Chondrocyte (in vitro differentiated cells): ENCODE measurements around the gene KIFC3. TPM values are rescaled to one million over a fixed set of nuclear protein-coding genes. Genes with fewer than 3 reads are reported as not detected.
A peak's percentile ranks its signal among the peaks of the same experiment; 100 is the strongest.

Experiments used
- DNase-seq: peaks from one replicate; pipeline ENCODE4 v3.0.0; 2021; ENCODE audit warnings: mixed read lengths, low spot score
- H3K27ac Mint-ChIP-seq: one replicate; pipeline ENCODE4 v1.8.0; 2021; ENCODE audit warnings: mild to moderate bottlenecking, moderate library complexity, mixed read lengths; ENCODE audit not compliant: unreplicated experiment
- H3K27me3 Mint-ChIP-seq: 2 replicates; pipeline ENCODE4 v1.8.0; 2021; ENCODE audit warnings: low read depth, mixed read lengths
- H3K36me3 Mint-ChIP-seq: 2 replicates; pipeline ENCODE4 v1.8.0; 2021; ENCODE audit warnings: low read depth, mixed read lengths
- H3K4me1 Mint-ChIP-seq: 2 replicates; pipeline ENCODE4 v1.8.0; 2021; ENCODE audit warnings: low read depth, mild to moderate bottlenecking, mixed read lengths
- H3K4me3 Mint-ChIP-seq: one replicate; pipeline ENCODE4 v1.8.0; 2021; ENCODE audit warnings: mild to moderate bottlenecking, moderate library complexity, mixed read lengths; ENCODE audit not compliant: unreplicated experiment
- H3K9me3 Mint-ChIP-seq: 2 replicates; pipeline ENCODE4 v1.8.0; 2021; ENCODE audit warnings: low read depth, mixed read lengths
- CTCF ChIP-seq: fragments of 200-600 bp; sonication (generic); IDR thresholded peaks from 2 replicates; pipeline ENCODE4 v1.5.0; 2021; ENCODE audit warnings: antibody characterized with exemption, mild to moderate bottlenecking, moderate library complexity
- total RNA-seq: library from RNA; stranded (reverse); gene quantifications from 3 replicates; pipeline ENCODE4 v1.2.1, GENCODE V29; 2021

The KIFC3 gene
- total RNA-seq, 1 donor from 2014 or later = 75.6 TPM

DNA sequence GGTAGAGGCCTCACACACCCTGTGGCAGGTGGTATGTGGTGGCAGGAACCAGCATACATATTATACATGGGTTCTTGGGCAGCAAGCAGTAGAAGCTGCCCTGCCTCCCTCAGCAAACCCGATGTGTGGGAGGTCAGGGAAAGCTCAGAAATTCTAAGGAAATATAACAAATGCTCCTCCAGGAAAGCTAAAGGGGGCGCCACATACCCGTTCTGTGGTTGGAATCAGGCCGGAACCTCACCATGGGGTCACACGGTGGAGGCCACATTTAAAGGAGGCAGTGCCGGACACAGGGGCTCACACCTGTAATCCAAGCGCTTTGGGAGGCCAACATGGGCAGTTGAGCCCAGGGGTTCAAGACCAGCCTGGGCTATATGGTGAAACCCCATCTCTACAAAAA lies 79.1 kb downstream of the KIFC3 start:
- no peak overlapping the region for H3K4me3 Mint-ChIP-seq
- H3K27me3 Mint-ChIP-seq = no peaks in the 10 kb centered on the region
- no peaks in the 10 kb centered on the region for H3K4me1 Mint-ChIP-seq
- TF ChIP-seq CTCF = peak; percentile 65
- H3K9me3 Mint-ChIP-seq = no peaks in the 10 kb centered on the region
- peak; percentile 59 for DNase-seq
- H3K36me3 Mint-ChIP-seq = no peaks in the 10 kb centered on the region
- H3K27ac Mint-ChIP-seq = no peak overlapping the region

GRCh38 chr16:57722651-57723050 lies 79.6 kb downstream of the KIFC3 start:
- no peak overlapping the region for H3K27ac Mint-ChIP-seq
- H3K4me1 Mint-ChIP-seq = no peaks in the 10 kb centered on the region
- no peaks in the 10 kb centered on the region for H3K27me3 Mint-ChIP-seq
- TF ChIP-seq CTCF = no peak
- no peaks in the 10 kb centered on the region for H3K9me3 Mint-ChIP-seq
- DNase-seq = peak; percentile 67
- no peak overlapping the region for H3K4me3 Mint-ChIP-seq
- H3K36me3 Mint-ChIP-seq = no peaks in the 10 kb centered on the region

- Mint-ChIP-seq H3K36me3 (no peaks in the 10 kb centered on the region), H3K9me3 (no peaks in the 10 kb centered on the region), H3K27ac (no peak overlapping the region), H3K4me1 (no peaks in the 10 kb centered on the region), H3K27me3 (no peaks in the 10 kb centered on the region), H3K4me3 (no peak overlapping the region)
- TF ChIP-seq CTCF = no peak
- DNase-seq = no peak
These were observed 80.1 kb downstream of the KIFC3 start for GRCh38 chr16:57722210-57722499.

GRCh38 chr16:57721356-57722209 lies 80.7 kb downstream of the KIFC3 start:
- H3K4me3 Mint-ChIP-seq = no peak overlapping the region
- no peaks in the 10 kb centered on the region for H3K36me3 Mint-ChIP-seq
- peak; percentile 75 for DNase-seq
- H3K27me3 Mint-ChIP-seq = peaks cover 2% of the 10 kb centered on the region
- no peak overlapping the region for H3K27ac Mint-ChIP-seq
- no peaks in the 10 kb centered on the region for H3K4me1 Mint-ChIP-seq
- no peaks in the 10 kb centered on the region for H3K9me3 Mint-ChIP-seq
- TF ChIP-seq CTCF = no peak

DNA sequence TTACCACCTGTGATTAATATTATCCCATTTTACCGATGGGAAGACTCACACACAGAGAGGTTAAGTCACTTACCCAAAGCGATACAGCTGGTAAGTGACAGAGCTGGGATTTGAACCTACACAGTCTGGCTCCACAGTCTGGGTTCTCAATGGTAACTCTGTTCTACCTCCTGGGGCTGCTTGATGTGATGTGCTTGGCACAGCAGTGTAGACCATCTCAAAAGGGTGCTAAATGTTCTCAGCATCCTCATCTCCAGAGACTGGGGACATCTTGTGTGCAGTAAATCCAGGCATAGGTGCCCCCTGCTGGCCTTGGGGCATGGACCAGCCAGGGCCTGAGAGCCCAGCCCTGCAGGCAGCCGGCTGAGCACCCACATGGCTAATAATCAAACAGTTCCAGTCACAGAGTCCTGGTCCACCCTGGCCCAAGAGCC lies 82.1 kb downstream of the KIFC3 start:
- peak; percentile 57 for DNase-seq
- no peak overlapping the region for H3K4me3 Mint-ChIP-seq
- TF ChIP-seq CTCF = peak; percentile 78
- H3K9me3 Mint-ChIP-seq = no peaks in the 10 kb centered on the region
- H3K27me3 Mint-ChIP-seq = peaks cover 13% of the 10 kb centered on the region
- no peaks in the 10 kb centered on the region for H3K4me1 Mint-ChIP-seq
- no peaks in the 10 kb centered on the region for H3K36me3 Mint-ChIP-seq
- no peak overlapping the region for H3K27ac Mint-ChIP-seq
